Measurements from ENCODE around the gene C1orf52.

DNA sequence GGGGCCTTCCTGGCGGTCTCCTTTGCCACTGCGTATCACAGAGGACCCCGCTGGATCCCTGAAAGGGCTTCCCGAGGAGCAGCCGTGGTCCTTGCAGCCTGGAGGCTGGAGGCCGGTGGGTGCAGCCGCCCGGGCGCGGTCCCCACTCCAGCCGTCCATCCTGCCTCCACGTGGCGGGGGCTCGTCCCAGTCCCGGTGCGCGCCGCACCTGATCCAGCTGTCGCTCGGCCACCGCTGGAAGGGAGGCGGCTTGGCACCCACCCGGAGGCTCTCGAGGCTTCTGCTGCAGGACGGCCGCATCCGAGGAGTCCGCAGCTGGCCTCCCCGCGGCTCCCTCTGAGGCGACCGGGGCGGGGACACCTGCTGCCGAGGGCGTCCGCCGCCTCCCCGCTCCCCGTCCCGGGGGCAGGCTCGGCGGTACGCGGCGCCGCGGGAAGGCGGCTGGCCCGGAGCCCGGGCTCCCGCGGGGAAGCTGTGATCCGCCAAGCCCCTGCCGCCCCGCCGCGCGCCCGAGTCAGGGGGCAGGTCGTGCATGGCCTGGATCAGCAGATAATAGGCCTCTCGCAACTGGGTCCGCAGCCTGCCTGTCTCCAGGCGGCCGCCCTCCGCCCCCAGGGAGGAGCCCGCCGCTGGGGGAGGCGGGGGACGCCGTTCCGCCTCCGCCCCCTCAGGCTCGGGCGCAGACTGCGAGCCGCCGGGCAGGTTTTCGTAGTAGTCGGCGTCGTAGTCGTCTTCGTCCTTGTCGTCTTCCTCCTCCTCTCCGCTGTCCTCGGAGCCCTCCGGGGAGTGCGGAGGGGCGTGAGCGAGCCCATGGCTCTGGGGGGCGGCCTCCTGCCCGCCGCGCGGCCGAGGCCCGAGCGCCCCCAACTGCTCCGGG is 58.8 kb downstream of the C1orf52 start, which contains the start of gene SYDE2:
- TF ChIP-seq, protein P1, sequence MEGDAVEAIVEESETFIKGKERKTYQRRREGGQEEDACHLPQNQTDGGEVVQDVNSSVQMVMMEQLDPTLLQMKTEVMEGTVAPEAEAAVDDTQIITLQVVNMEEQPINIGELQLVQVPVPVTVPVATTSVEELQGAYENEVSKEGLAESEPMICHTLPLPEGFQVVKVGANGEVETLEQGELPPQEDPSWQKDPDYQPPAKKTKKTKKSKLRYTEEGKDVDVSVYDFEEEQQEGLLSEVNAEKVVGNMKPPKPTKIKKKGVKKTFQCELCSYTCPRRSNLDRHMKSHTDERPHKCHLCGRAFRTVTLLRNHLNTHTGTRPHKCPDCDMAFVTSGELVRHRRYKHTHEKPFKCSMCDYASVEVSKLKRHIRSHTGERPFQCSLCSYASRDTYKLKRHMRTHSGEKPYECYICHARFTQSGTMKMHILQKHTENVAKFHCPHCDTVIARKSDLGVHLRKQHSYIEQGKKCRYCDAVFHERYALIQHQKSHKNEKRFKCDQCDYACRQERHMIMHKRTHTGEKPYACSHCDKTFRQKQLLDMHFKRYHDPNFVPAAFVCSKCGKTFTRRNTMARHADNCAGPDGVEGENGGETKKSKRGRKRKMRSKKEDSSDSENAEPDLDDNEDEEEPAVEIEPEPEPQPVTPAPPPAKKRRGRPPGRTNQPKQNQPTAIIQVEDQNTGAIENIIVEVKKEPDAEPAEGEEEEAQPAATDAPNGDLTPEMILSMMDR (IDR thresholded peaks at IDR 0.05; ENCODE audit: insufficient read depth, low read length) = no peak
- TF ChIP-seq GABPA (IDR thresholded peaks at IDR 0.05; ENCODE audit: low read depth) (no peak), POLR2AphosphoS5 (IDR thresholded peaks at IDR 0.05; ENCODE audit: low read depth) (no peak), REST (IDR thresholded peaks at IDR 0.05; ENCODE audit: insufficient replicate concordance, low read depth) (no peak), SPI1 (IDR thresholded peaks at IDR 0.05; ENCODE audit: borderline replicate concordance, low read depth) (no peak)
